HEK293 (cell line): ENCODE results near the gene WNT11.

ENCODE experiments used
- CTCF ChIA-PET: fragments of 350-600 bp; formaldehyde crosslinking; extraction: SDS; loops from one replicate; lab custom pipeline; 2021; ENCODE audit warnings: antibody characterized with exemption; lab: Yijun Ruan, JAX
- POLR2A ChIA-PET: fragments of 300-600 bp; formaldehyde crosslinking; extraction: SDS; loops from one replicate; lab custom pipeline; 2020; ENCODE audit warnings: antibody characterized with exemption, inconsistent platforms; lab: Yijun Ruan, JAX
- H3K27ac ChIP-seq: fragments of 200-500 bp; sonication (Bioruptor generic); 2 replicates; pipeline ENCODE4 v1.5.1; 2014; ENCODE audit warnings: low read depth, low read length, control low read depth, inconsistent platforms; ENCODE audit errors: extremely low read depth
- H3K36me3 ChIP-seq, 2 experiments: fragments of 200-500 bp in 1 of 2; sonication (Bioruptor generic) in 1 of 2; 1 replicate in 1 of 2; 2 replicates in 1 of 2; pipeline ENCODE4 v1.5.1; 2014 to 2017; ENCODE audit warnings: inconsistent platforms in 2 of 2, low read length in 2 of 2; ENCODE audit not compliant: control insufficient read depth in 2 of 2, insufficient read depth in 1 of 2
- H3K4me1 ChIP-seq: fragments of 200-500 bp; sonication (Bioruptor generic); 2 replicates; pipeline ENCODE4 v1.5.1; 2014; ENCODE audit warnings: mild to moderate bottlenecking, low read length, inconsistent platforms; ENCODE audit not compliant: control insufficient read depth, insufficient read depth
- H3K4me3 ChIP-seq: 2 replicates; pipeline ENCODE4 v1.5.1; 2011; ENCODE audit warnings: low read depth, mild to moderate bottlenecking, control low read depth, low read length, moderate library complexity
- H3K9me3 ChIP-seq: fragments of 200-500 bp; sonication (Bioruptor generic); 2 replicates; pipeline ENCODE4 v1.5.1; 2014; ENCODE audit warnings: low read depth, low read length, inconsistent platforms; ENCODE audit not compliant: control insufficient read depth, insufficient read depth
- BCL11B ChIP-seq: fragments of 450-650 bp; formaldehyde crosslinking; IDR thresholded peaks from 2 replicates; pipeline ENCODE4 v1.5.1; 2016; ENCODE audit warnings: low read depth, missing biosample characterization, missing genetic modification characterization
- GLIS1 ChIP-seq: fragments of 450-650 bp; formaldehyde crosslinking; IDR thresholded peaks from 2 replicates; pipeline ENCODE4 v1.5.1; 2016; ENCODE audit warnings: missing biosample characterization, missing genetic modification characterization
- IKZF3 ChIP-seq: fragments of 450-650 bp; IDR thresholded peaks from 2 replicates; pipeline ENCODE4 v1.5.0; 2018; ENCODE audit warnings: missing biosample characterization, mild to moderate bottlenecking, missing genetic modification characterization, moderate library complexity
- KLF10 ChIP-seq: fragments of 450-650 bp; IDR thresholded peaks from 2 replicates; pipeline ENCODE4 v1.5.1; 2018; ENCODE audit warnings: missing biosample characterization, mild to moderate bottlenecking, missing genetic modification characterization
- KLF7 ChIP-seq: fragments of 450-650 bp; formaldehyde crosslinking; IDR thresholded peaks from 2 replicates; pipeline ENCODE4 v1.5.1; 2016; ENCODE audit warnings: missing biosample characterization, missing genetic modification characterization, borderline replicate concordance
- KLF9 ChIP-seq: fragments of 450-650 bp; formaldehyde crosslinking; IDR thresholded peaks from 2 replicates; pipeline ENCODE4 v1.5.1; 2016; ENCODE audit warnings: missing biosample characterization, missing genetic modification characterization, low read depth
- MYNN ChIP-seq: fragments of 450-650 bp; formaldehyde crosslinking; IDR thresholded peaks from 2 replicates; pipeline ENCODE4 v1.5.1; 2016; ENCODE audit warnings: missing biosample characterization, missing genetic modification characterization, borderline replicate concordance
- OSR2 ChIP-seq: fragments of 450-650 bp; formaldehyde crosslinking; IDR thresholded peaks from 2 replicates; pipeline ENCODE4 v1.5.1; 2016; ENCODE audit warnings: missing biosample characterization, missing genetic modification characterization
- PATZ1 ChIP-seq: fragments of 450-650 bp; formaldehyde crosslinking; IDR thresholded peaks from 2 replicates; pipeline ENCODE4 v1.5.1; 2016; ENCODE audit warnings: missing biosample characterization, missing genetic modification characterization
- SP3 ChIP-seq: fragments of 450-650 bp; formaldehyde crosslinking; IDR thresholded peaks from 2 replicates; pipeline ENCODE4 v1.5.1; 2016; ENCODE audit warnings: missing biosample characterization, missing genetic modification characterization
- WT1 ChIP-seq: fragments of 450-650 bp; formaldehyde crosslinking; IDR thresholded peaks from 2 replicates; pipeline ENCODE4 v1.5.1; 2016; ENCODE audit warnings: missing biosample characterization, missing genetic modification characterization
- ZBTB17 ChIP-seq: fragments of 450-650 bp; formaldehyde crosslinking; IDR thresholded peaks from 2 replicates; pipeline ENCODE4 v1.5.1; 2016; ENCODE audit warnings: missing biosample characterization, missing genetic modification characterization
- ZIC2 ChIP-seq: fragments of 450-650 bp; formaldehyde crosslinking; IDR thresholded peaks from 2 replicates; pipeline ENCODE4 v1.5.1; 2016; ENCODE audit warnings: missing biosample characterization, missing genetic modification characterization
- ZNF132 ChIP-seq: fragments of 450-650 bp; formaldehyde crosslinking; IDR thresholded peaks from 2 replicates; pipeline ENCODE4 v1.5.1; 2017; ENCODE audit warnings: missing biosample characterization, missing genetic modification characterization, borderline replicate concordance
- ZNF138 ChIP-seq: fragments of 450-650 bp; formaldehyde crosslinking; IDR thresholded peaks from 2 replicates; pipeline ENCODE4 v1.5.1; 2016; ENCODE audit warnings: missing biosample characterization, missing genetic modification characterization, borderline replicate concordance
- ZNF16 ChIP-seq: fragments of 450-650 bp; formaldehyde crosslinking; IDR thresholded peaks from 2 replicates; pipeline ENCODE4 v1.5.1; 2016; ENCODE audit warnings: low read depth, missing biosample characterization, missing genetic modification characterization
- ZNF174 ChIP-seq: fragments of 450-650 bp; formaldehyde crosslinking; IDR thresholded peaks from 2 replicates; pipeline ENCODE4 v1.5.0; 2017; ENCODE audit warnings: missing biosample characterization, mild to moderate bottlenecking, missing genetic modification characterization
- ZNF302 ChIP-seq: fragments of 450-650 bp; formaldehyde crosslinking; IDR thresholded peaks from 2 replicates; pipeline ENCODE4 v1.5.1; 2016; ENCODE audit warnings: missing biosample characterization, missing genetic modification characterization, low read depth
- ZNF311 ChIP-seq: fragments of 450-650 bp; formaldehyde crosslinking; IDR thresholded peaks from 2 replicates; pipeline ENCODE4 v1.5.1; 2017; ENCODE audit warnings: missing biosample characterization, missing genetic modification characterization, borderline replicate concordance
- ZNF335 ChIP-seq: fragments of 450-650 bp; formaldehyde crosslinking; conservative IDR thresholded peaks from 2 replicates; pipeline ENCODE4 v1.5.1; 2016; ENCODE audit warnings: missing biosample characterization, missing genetic modification characterization
- ZNF37A ChIP-seq: fragments of 450-650 bp; IDR thresholded peaks from 2 replicates; pipeline ENCODE4 v1.5.1; 2018; ENCODE audit warnings: missing biosample characterization, missing genetic modification characterization
- ZNF596 ChIP-seq: fragments of 450-650 bp; IDR thresholded peaks from 2 replicates; pipeline ENCODE4 v1.5.0; 2018; ENCODE audit warnings: missing biosample characterization, mild to moderate bottlenecking, missing genetic modification characterization, moderate library complexity
- ZNF629 ChIP-seq: fragments of 450-650 bp; formaldehyde crosslinking; IDR thresholded peaks from 2 replicates; pipeline ENCODE4 v1.5.1; 2017; ENCODE audit warnings: missing biosample characterization, missing genetic modification characterization
- ZNF660 ChIP-seq: fragments of 450-650 bp; IDR thresholded peaks from 2 replicates; pipeline ENCODE4 v1.5.1; 2018; ENCODE audit warnings: missing biosample characterization, mild to moderate bottlenecking, missing genetic modification characterization
- ZNF777 ChIP-seq: fragments of 450-650 bp; formaldehyde crosslinking; IDR thresholded peaks from 2 replicates; pipeline ENCODE4 v1.5.1; 2017; ENCODE audit warnings: missing biosample characterization, missing genetic modification characterization, borderline replicate concordance
- TF ChIP-seq, protein P1 (sequence below): fragments of 450-650 bp; formaldehyde crosslinking; IDR thresholded peaks from 2 replicates; pipeline ENCODE4 v1.5.1; 2016; ENCODE audit warnings: missing biosample characterization, missing genetic modification characterization
- TF ChIP-seq, protein P2 (sequence below): fragments of 450-650 bp; formaldehyde crosslinking; IDR thresholded peaks from 2 replicates; pipeline ENCODE4 v1.5.1; 2016; ENCODE audit warnings: missing biosample characterization, missing genetic modification characterization
- TF ChIP-seq, protein P3 (sequence below): fragments of 450-650 bp; formaldehyde crosslinking; IDR thresholded peaks from 2 replicates; pipeline ENCODE4 v1.5.1; 2016; ENCODE audit warnings: missing biosample characterization, missing genetic modification characterization
- TF ChIP-seq, protein P4 (sequence below): fragments of 450-650 bp; formaldehyde crosslinking; IDR thresholded peaks from 2 replicates; pipeline ENCODE4 v1.5.1; 2016; ENCODE audit warnings: missing biosample characterization, missing genetic modification characterization

Gene WNT11

GRCh38 chr11:76167590-76167989 is 38.7 kb downstream of the WNT11 start:
- Histone ChIP-seq H3K4me3 (no peak overlapping the region), H3K9me3 (no peaks in the 10 kb centered on the region), H3K4me1 (no peaks in the 10 kb centered on the region), H3K27ac (no peak overlapping the region)
- POLR2A ChIA-PET, result no interaction called here
- TF ChIP-seq, protein P1, sequence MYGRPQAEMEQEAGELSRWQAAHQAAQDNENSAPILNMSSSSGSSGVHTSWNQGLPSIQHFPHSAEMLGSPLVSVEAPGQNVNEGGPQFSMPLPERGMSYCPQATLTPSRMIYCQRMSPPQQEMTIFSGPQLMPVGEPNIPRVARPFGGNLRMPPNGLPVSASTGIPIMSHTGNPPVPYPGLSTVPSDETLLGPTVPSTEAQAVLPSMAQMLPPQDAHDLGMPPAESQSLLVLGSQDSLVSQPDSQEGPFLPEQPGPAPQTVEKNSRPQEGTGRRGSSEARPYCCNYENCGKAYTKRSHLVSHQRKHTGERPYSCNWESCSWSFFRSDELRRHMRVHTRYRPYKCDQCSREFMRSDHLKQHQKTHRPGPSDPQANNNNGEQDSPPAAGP (tag by site-specific recombination), result no peak
- no peak for TF ChIP-seq SP3 (tag by site-specific recombination)
- TF ChIP-seq KLF7, result no peak
- no peak for TF ChIP-seq ZNF174
- no peak for TF ChIP-seq KLF9
- no peak for TF ChIP-seq ZNF16 (tag by site-specific recombination)
- TF ChIP-seq ZIC2 (tag by site-specific recombination), result peak; percentile 34; the same call in 1 of the 2 replicates
- peak; percentile 77 for TF ChIP-seq GLIS1
- no peak for TF ChIP-seq BCL11B
- no peak for TF ChIP-seq ZNF629 (tag by site-specific recombination)
- TF ChIP-seq ZNF37A, result no peak
- no peak for TF ChIP-seq IKZF3 (tag by site-specific recombination)
- TF ChIP-seq ZNF777 (tag by site-specific recombination), result no peak
- no peak for TF ChIP-seq MYNN (tag by site-specific recombination)
- TF ChIP-seq WT1 (tag by site-specific recombination), result no peak
- TF ChIP-seq ZBTB17 (tag by site-specific recombination), result no peak
- TF ChIP-seq, all 188 proteins: peak for 2
- CTCF ChIA-PET, result interaction anchor here (2.1 kb wide), 1 partner anchor 15 kb away, joined by 9 read pairs; no protein-coding TSS in a partner anchor
- no peaks in the 10 kb centered on the region for H3K36me3 ChIP-seq

- no peaks in the 10 kb centered on the region for H3K4me1 ChIP-seq
- H3K9me3 ChIP-seq, result no peaks in the 10 kb centered on the region
- no peaks in the 10 kb centered on the region for H3K36me3 ChIP-seq
- TF ChIP-seq ZNF302 (tag by site-specific recombination) (no peak), ZNF311 (tag by site-specific recombination) (no peak), ZNF335 (no peak), IKZF3 (tag by site-specific recombination) (no peak), KLF10 (no peak), ZNF596 (no peak), PATZ1 (no peak), ZNF132 (no peak), OSR2 (tag by site-specific recombination) (no peak), ZNF660 (tag by site-specific recombination) (no peak), ZNF138 (no peak)
- TF ChIP-seq, protein P2, sequence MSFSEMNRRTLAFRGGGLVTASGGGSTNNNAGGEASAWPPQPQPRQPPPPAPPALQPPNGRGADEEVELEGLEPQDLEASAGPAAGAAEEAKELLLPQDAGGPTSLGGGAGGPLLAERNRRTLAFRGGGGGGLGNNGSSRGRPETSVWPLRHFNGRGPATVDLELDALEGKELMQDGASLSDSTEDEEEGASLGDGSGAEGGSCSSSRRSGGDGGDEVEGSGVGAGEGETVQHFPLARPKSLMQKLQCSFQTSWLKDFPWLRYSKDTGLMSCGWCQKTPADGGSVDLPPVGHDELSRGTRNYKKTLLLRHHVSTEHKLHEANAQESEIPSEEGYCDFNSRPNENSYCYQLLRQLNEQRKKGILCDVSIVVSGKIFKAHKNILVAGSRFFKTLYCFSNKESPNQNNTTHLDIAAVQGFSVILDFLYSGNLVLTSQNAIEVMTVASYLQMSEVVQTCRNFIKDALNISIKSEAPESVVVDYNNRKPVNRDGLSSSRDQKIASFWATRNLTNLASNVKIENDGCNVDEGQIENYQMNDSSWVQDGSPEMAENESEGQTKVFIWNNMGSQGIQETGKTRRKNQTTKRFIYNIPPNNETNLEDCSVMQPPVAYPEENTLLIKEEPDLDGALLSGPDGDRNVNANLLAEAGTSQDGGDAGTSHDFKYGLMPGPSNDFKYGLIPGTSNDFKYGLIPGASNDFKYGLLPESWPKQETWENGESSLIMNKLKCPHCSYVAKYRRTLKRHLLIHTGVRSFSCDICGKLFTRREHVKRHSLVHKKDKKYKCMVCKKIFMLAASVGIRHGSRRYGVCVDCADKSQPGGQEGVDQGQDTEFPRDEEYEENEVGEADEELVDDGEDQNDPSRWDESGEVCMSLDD (tag by site-specific recombination), result no peak
- TF ChIP-seq, protein P3, sequence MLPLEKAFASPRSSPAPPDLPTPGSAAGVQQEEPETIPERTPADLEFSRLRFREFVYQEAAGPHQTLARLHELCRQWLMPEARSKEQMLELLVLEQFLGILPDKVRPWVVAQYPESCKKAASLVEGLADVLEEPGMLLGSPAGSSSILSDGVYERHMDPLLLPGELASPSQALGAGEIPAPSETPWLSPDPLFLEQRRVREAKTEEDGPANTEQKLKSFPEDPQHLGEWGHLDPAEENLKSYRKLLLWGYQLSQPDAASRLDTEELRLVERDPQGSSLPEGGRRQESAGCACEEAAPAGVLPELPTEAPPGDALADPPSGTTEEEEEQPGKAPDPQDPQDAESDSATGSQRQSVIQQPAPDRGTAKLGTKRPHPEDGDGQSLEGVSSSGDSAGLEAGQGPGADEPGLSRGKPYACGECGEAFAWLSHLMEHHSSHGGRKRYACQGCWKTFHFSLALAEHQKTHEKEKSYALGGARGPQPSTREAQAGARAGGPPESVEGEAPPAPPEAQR (tag by site-specific recombination), result no peak
- TF ChIP-seq, protein P4, sequence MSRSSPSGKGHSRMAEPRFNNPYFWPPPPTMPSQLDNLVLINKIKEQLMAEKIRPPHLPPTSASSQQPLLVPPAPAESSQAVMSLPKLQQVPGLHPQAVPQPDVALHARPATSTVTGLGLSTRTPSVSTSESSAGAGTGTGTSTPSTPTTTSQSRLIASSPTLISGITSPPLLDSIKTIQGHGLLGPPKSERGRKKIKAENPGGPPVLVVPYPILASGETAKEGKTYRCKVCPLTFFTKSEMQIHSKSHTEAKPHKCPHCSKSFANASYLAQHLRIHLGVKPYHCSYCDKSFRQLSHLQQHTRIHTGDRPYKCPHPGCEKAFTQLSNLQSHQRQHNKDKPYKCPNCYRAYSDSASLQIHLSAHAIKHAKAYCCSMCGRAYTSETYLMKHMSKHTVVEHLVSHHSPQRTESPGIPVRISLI (tag by site-specific recombination), result no peak
- no peak overlapping the region for H3K4me3 ChIP-seq
- ChIA-PET CTCF (no interaction called here), POLR2A (no interaction called here)
- H3K27ac ChIP-seq, result no peak overlapping the region
Measured at GRCh38 chr11:76166314-76166713, 40.0 kb downstream of the WNT11 start.
